Measurements from ENCODE around the gene FAM162A. TPM values are rescaled to one million over a fixed set of nuclear protein-coding genes. Genes with fewer than 3 reads are reported as not detected.
A peak's percentile ranks its signal among the peaks of the same experiment; 100 is the strongest.

The FAM162A gene
- total and polyA plus RNA-seq, 7 experiments from 2014 or later = 17.6 to 123 (median 37.6) TPM

GRCh38 chr3:122457706-122458105, 73.7 kb downstream of the FAM162A start:
- H3K27ac ChIP-seq (ENCODE audit: low read depth, low read length) = no peak overlapping the region
- no peaks in the 10 kb centered on the region for H3K9me3 ChIP-seq (ENCODE audit: control insufficient read depth in 2 of 3, low read length in 3 of 3)
- peaks cover 4 to 68% (median 5%) of the 10 kb centered on the region in 3 experiments for H3K36me3 ChIP-seq (ENCODE audit: control insufficient read depth in 2 of 3, insufficient read depth in 3 of 3, low read length in 3 of 3)
- ChIA-PET CTCF (interaction anchor here (1.2 kb wide), 1 partner anchor 12 kb away, joined by 5 read pairs; no protein-coding TSS in a partner anchor), POLR2A (interaction anchor here (0.6 to 0.8 kb wide), 4 partner anchors 21 to 111 kb away, joined by 3 to 4 read pairs (median 3); no protein-coding TSS in a partner anchor)
- no peak overlapping the region for H3K4me3 Mint-ChIP-seq
- peak overlapping the region in 2 of 9 donors; percentile 4 to 59 for H3K27ac Mint-ChIP-seq
- no peak overlapping the region for H3K4me3 ChIP-seq (ENCODE audit: low read length)
- H3K4me1 ChIP-seq (ENCODE audit: control insufficient read depth in 2 of 2, insufficient read depth in 2 of 2, low read length in 2 of 2) = no peaks in the 10 kb centered on the region
- H3K27me3 ChIP-seq (ENCODE audit: control insufficient read depth in 2 of 2, insufficient read depth in 2 of 2, low read length in 2 of 2) = no peaks in the 10 kb centered on the region
- ATAC-seq = no peak
- no peak for DNase-seq
- intact Hi-C loops (cut with micrococcal nuclease) = loop anchor here in 1 of 2 donors (2.0 kb wide), 1 partner anchor 15 kb away; no protein-coding TSS in a partner anchor
- no peaks in the 10 kb centered on the region for H3K9me3 Mint-ChIP-seq
- peaks cover 8 to 38% (median 15%) of the 10 kb centered on the region in 5 donors for H3K36me3 Mint-ChIP-seq
- peaks cover 0 to 9% (median 0%) of the 10 kb centered on the region in 7 donors for H3K4me1 Mint-ChIP-seq
- H3K27me3 Mint-ChIP-seq = no peaks in the 10 kb centered on the region

- ATAC-seq (no peak), DNase-seq (no peak)
- ChIA-PET CTCF (no interaction called here), POLR2A (no interaction called here)
- Mint-ChIP-seq H3K4me3 (no peak overlapping the region), H3K9me3 (no peaks in the 10 kb centered on the region), H3K36me3 (peaks cover 8 to 43% (median 18%) of the 10 kb centered on the region in 5 donors), H3K27ac (peak overlapping the region in 5 of 9 donors; percentile 6 to 60 (median 25)), H3K4me1 (peaks cover 0 to 9% (median 0%) of the 10 kb centered on the region in 7 donors), H3K27me3 (no peaks in the 10 kb centered on the region)
- H3K27me3 ChIP-seq (ENCODE audit: control insufficient read depth in 2 of 2, insufficient read depth in 2 of 2, low read length in 2 of 2) = no peaks in the 10 kb centered on the region
- no peaks in the 10 kb centered on the region for H3K4me1 ChIP-seq (ENCODE audit: control insufficient read depth in 2 of 2, insufficient read depth in 2 of 2, low read length in 2 of 2)
- H3K4me3 ChIP-seq (ENCODE audit: low read length) = no peak overlapping the region
- no peak overlapping the region for H3K27ac ChIP-seq (ENCODE audit: low read depth, low read length)
- intact Hi-C loops (cut with micrococcal nuclease) = loop anchor here (1.0 to 2.0 kb wide), 2 partner anchors 14 to 220 kb away; no protein-coding TSS in a partner anchor
- H3K9me3 ChIP-seq (ENCODE audit: control insufficient read depth in 2 of 3, low read length in 3 of 3) = no peaks in the 10 kb centered on the region
- H3K36me3 ChIP-seq (ENCODE audit: control insufficient read depth in 2 of 3, insufficient read depth in 3 of 3, low read length in 3 of 3) = peaks cover 4 to 60% (median 5%) of the 10 kb centered on the region in 3 experiments
These were observed 75.0 kb downstream of the FAM162A start for GRCh38 chr3:122458992-122459391.

GRCh38 chr3:122461806-122462205, 77.8 kb downstream of the FAM162A start:
- H3K36me3 Mint-ChIP-seq = peaks cover 8 to 31% (median 16%) of the 10 kb centered on the region in 5 donors
- peak overlapping the region in 2 of 9 donors; percentile 3 to 20 for H3K27ac Mint-ChIP-seq
- Histone ChIP-seq H3K27me3 (ENCODE audit: control insufficient read depth in 2 of 2, insufficient read depth in 2 of 2, low read length in 2 of 2) (no peaks in the 10 kb centered on the region), H3K4me1 (ENCODE audit: control insufficient read depth in 2 of 2, insufficient read depth in 2 of 2, low read length in 2 of 2) (no peaks in the 10 kb centered on the region), H3K36me3 (ENCODE audit: control insufficient read depth in 2 of 3, insufficient read depth in 3 of 3, low read length in 3 of 3) (peaks cover under 1 to 55% (median under 1%) of the 10 kb centered on the region in 3 experiments), H3K9me3 (ENCODE audit: control insufficient read depth in 2 of 3, low read length in 3 of 3) (no peaks in the 10 kb centered on the region), H3K4me3 (ENCODE audit: low read length) (no peak overlapping the region), H3K27ac (ENCODE audit: low read depth, low read length) (no peak overlapping the region)
- H3K4me3 Mint-ChIP-seq = no peak overlapping the region
- peaks cover 0 to 9% (median 0%) of the 10 kb centered on the region in 7 donors for H3K4me1 Mint-ChIP-seq
- ATAC-seq = no peak
- ChIA-PET POLR2A (interaction anchor here (0.7 kb wide), 1 partner anchor 73 kb away, joined by 4 read pairs; no protein-coding TSS in a partner anchor), CTCF (no interaction called here)
- intact Hi-C loops (cut with micrococcal nuclease) = loop anchor here in 1 of 2 donors (10.0 kb wide), 1 partner anchor 53 kb away; the partner anchor contains the start of gene KPNA1
- H3K27me3 Mint-ChIP-seq = no peaks in the 10 kb centered on the region
- no peak for DNase-seq
- no peaks in the 10 kb centered on the region for H3K9me3 Mint-ChIP-seq

Other genes with a start within 250 kb of the FAM162A start
- gene CASR, start 200.5 kb upstream of the FAM162A start, total RNA-seq = under 1 TPM in 2 of 5 experiments, not detected in 3; 0.02 TPM
- not detected for gene CASR, start 200.5 kb upstream of the FAM162A start, polyA plus RNA-seq
- 10 to 100 TPM in 1 of 5 experiments, 1 to 10 TPM in 1, under 1 TPM in 2, not detected in 1; 0.70 to 44.4 (median 3.1) TPM for gene CSTA, start 58.9 kb upstream of the FAM162A start, total RNA-seq
- gene CSTA, start 58.9 kb upstream of the FAM162A start, polyA plus RNA-seq = under 1 TPM in 1 of 2 donors, not detected in 1; 0.30 TPM
- gene MIX23, start 951 bp upstream of the FAM162A start, total RNA-seq = 10 to 100 TPM; 14.7 to 47.7 (median 26.3) TPM
- gene MIX23, start 951 bp upstream of the FAM162A start, polyA plus RNA-seq = 10 to 100 TPM; 11.6 to 29.0 TPM
- gene WDR5B, start 31.9 kb downstream of the FAM162A start, total RNA-seq = 10 to 100 TPM in 2 of 5 experiments, 1 to 10 TPM in 3; 4.8 to 19.4 (median 6.4) TPM
- 1 to 10 TPM; 1.6 to 2.0 TPM for gene WDR5B, start 31.9 kb downstream of the FAM162A start, polyA plus RNA-seq
- 10 to 100 TPM; 50.6 to 70.2 (median 54.3) TPM for gene KPNA1, start 130.8 kb downstream of the FAM162A start, total RNA-seq
- 10 to 100 TPM; 39.8 to 53.1 TPM for gene KPNA1, start 130.8 kb downstream of the FAM162A start, polyA plus RNA-seq
- gene PARP9, start 180.1 kb downstream of the FAM162A start, total RNA-seq = 100 to 1,000 TPM in 1 of 5 experiments, 10 to 100 TPM in 4; 17.6 to 165 (median 24.4) TPM
- gene PARP9, start 180.1 kb downstream of the FAM162A start, polyA plus RNA-seq = 10 to 100 TPM; 22.4 to 39.0 TPM
- gene DTX3L, start 180.2 kb downstream of the FAM162A start, total RNA-seq = 100 to 1,000 TPM in 1 of 5 experiments, 10 to 100 TPM in 4; 28.6 to 164 (median 35.8) TPM
- gene DTX3L, start 180.2 kb downstream of the FAM162A start, polyA plus RNA-seq = 10 to 100 TPM; 27.5 to 31.2 TPM
- gene PARP15, start 193.5 kb downstream of the FAM162A start, total RNA-seq = 10 to 100 TPM; 42.8 to 71.0 (median 70.0) TPM
- gene PARP15, start 193.5 kb downstream of the FAM162A start, polyA plus RNA-seq = 1 to 10 TPM; 3.2 to 7.2 TPM

Data from naive thymus-derived CD4-positive, alpha-beta T cell (primary cell).